Vein endothelial cell (primary cell): ENCODE results near the gene ZSCAN20. TPM values are rescaled to one million over a fixed set of nuclear protein-coding genes. Genes with fewer than 3 reads are reported as not detected.

Source experiments
- total RNA-seq: library from RNA; depleted of rRNA; stranded (reverse); fragments of >200 nt; gene quantifications from 2 replicates; pipeline ENCODE4 v1.2.3, GENCODE V29; 2012

ZSCAN20 gene
- 8.2 and 9.4 TPM in 2 replicates for total RNA-seq

DNA sequence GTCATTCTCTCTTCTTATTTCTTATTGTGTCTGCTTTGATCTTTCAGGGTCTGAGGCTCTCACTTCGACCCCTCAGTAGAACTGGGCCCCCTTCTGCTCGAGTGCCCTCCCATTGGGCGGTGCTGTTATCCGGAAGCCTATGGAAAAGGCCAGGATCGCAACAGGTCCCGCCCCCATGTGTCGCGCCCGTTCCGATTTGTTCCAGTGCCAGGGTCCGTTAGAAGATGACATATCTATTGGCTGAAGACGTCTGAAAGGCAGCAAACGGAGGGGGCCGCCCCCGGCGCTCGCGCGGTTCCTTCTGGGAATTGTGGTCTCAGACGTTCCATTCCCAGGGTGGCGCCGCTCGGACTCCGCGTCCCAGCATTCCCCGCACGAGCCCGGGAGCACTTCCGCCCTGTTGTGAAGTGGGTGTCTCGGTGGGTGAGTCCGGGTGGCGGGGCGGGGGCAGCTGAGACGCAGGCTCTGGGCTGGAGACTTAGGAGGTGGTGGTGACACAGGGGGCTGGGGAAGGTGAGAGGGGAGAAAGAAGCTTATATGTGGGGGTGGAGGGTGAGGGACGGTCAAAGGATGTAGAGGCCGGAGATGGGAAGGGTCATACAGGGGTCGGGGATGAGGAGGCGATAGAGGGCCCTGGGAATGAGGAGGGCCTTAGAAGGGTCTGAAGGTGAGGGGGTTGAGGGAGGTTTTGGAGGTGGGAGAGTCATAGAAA is at the start of gene ZSCAN20:
ZSCAN20 (plus strand) TSS at position 377 of the 712 bp plus-strand sequence. CDS start 6,644 bp downstream, outside the sequence.

GRCh38 chr1:33430692-33431593 is 41.5 kb upstream of the ZSCAN20 start, which contains the start of gene PHC2:
PHC2 (minus strand) TSS chr1:33431095; CDS start chr1:33375539, 55,556 bp downstream.

Other genes starting within 250 kb of the ZSCAN20 start
- gene ZNF362, start 216.2 kb upstream of the ZSCAN20 start, total RNA-seq: 17.8 and 26.1 TPM in 2 replicates
- not detected in 2 replicates for gene A3GALT2, start 151.5 kb upstream of the ZSCAN20 start, total RNA-seq
- 114 and 131 TPM in 2 replicates for gene PHC2, start 41.5 kb upstream of the ZSCAN20 start, total RNA-seq